Non-pigmented ciliary epithelial cell (primary cell): ENCODE measurements around the gene TYRP1.

Experiments used
- DNase-seq: peaks from one replicate; pipeline ENCODE4 v3.0.0-alpha.2; 2010; ENCODE audit warnings: low read depth

Gene TYRP1

DNA sequence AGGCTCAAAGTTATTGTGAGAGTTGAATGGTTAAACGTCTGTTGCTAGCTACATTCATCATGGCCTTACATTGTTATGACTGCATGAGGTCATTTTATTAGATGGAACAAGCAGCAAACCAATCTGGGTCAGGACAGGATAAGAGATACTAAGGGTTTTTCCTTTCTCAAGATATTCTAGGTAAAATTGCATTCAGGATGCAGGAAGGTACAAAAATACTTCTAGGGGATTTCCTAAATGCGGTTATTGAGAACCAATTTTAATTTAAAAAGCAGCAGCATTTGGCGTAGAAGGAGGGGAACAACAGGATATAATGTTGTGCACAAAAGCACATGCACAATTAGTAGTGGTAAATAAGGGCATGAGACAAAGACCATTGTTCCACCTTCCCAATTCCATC is 42.5 kb downstream of the TYRP1 start:
- no peak for DNase-seq

DNA sequence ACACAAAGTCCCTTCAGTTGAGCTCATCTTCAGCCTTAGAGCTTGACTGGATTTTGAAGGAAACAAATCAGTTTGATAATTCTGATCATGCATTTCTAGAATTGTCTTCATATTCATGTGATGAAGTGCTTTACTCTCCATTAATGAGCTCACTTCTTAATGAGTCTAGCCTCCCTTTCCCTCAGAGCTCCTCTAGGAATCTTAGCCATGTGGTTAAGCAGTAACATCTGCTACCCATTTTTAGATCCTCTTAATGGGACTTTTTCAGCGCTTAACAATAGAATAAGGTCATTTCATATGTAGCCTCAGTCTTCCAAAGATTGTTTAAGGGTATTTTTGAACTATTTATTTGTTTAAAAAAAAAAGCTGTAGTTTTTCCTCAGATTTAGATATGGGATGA is 44.7 kb downstream of the TYRP1 start:
- DNase-seq = no peak

GRCh38 chr9:12739014-12739652 is 45.9 kb downstream of the TYRP1 start:
- no peak for DNase-seq

DNA sequence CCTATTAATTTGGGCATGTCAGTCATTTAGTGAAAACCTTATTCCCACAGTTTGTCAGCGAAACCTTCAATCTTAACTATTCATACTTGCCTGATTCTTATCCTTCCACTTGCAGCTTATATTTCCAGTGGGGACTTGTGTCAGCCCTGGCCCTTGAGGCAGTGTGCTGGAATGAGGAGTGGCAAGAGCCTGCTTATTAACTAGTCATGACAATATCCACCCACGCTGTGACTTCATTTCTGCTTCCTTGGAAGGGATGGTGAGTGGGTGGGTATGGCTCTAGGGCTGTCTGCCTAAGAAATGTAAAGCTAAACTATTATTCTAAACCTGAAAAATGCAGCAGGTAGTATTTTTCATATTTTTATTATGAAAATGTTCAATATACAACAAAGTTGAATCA is 47.7 kb downstream of the TYRP1 start:
- DNase-seq = no peak

DNA sequence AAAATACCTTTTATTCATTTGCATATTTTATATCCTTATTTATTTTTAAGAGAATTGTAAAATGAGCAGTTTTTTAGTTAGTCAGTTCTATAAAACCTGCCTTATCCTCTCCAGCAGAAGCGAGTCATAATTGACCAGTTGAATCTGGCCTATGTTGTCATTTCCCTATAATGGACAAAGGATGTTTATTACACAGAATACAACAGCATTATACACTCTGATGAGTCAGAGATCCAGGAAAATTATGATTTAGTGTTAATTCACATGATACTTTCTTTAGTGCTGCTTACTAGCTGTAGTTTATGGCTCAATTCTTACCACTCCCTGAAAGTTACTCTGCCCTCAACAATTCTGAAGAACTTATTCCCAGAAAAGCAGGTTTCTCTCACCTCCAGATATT is 54.8 kb downstream of the TYRP1 start:
- DNase-seq = no peak

DNA sequence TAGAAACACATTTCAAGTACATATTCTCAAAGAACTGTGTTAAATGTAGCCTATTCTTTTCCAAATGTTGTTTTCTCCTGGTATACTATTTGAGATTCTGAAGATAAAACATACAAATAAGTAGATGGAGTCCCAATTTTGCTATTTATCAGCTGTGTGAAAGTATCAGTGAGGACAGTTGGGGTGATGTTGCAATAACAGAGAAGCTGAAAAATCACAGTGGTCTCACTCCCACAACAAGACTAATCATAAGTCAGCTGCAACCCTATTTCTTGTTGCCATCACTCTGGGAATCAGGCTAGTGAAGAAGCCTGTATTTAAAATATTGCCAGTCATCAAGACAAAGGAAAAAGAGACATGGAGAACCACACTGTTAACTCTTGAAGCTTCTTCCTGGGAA is 55.8 kb downstream of the TYRP1 start:
- no peak for DNase-seq

DNA sequence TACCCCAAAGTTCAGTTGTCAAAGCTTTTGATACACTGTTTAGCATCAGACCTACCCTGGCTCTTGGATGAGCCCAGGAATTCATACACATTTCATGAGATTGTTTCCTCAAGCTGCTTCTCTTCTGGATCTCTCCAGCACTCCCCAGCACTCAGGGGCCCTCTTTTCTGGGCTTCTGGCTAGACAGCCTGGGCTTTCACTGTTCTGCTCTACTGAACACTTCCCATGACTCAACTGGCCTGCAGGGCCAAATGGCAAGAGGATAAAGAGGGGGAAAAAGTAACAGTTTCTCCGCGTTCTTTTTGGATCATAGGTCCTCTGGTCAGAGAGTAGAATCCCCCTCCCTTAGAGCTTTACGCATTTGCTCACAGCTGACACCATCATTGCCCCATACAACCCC is 60.7 kb downstream of the TYRP1 start:
- no peak for DNase-seq

DNA sequence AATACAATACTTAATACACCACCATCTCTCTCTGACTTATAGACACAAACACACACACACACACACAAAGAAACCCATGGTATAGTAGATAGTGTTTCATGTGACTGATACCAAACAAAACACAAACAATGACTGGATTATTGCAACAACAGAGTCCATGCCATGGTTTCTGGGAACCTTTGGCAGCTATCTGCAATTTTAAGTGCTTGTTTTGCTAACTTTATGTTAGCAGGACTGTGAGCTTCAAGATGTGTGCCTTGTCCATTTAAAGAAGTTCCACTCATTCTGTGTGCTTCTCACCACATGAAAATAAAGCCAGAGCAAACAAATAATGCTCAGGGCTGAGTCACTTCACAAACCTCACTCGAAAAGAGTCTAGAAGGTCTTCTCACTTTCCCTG is 66.6 kb downstream of the TYRP1 start:
- DNase-seq = no peak
